Glomerular visceral epithelial cell (primary cell): ENCODE data around the gene PUSL1.
A peak's percentile ranks its signal among the peaks of the same experiment; 100 is the strongest.
"Not testable (repeated sequence)": the region's sequence is repeated elsewhere in the genome, so short reads cannot be mapped to it uniquely, and the experiment has no call there.

Experiments
- DNase-seq: peaks from one replicate; pipeline ENCODE4 v3.0.0-alpha.2; 2016; ENCODE audit errors: extremely low spot score

The PUSL1 gene

GRCh38 chr1:1309251-1310108 is 1.1 kb downstream of the PUSL1 start:
- peak; percentile 22 for DNase-seq

- no peak for DNase-seq
These were observed 1.6 kb downstream of the PUSL1 start for GRCh38 chr1:1310109-1310385.

- no peak for DNase-seq
These were observed 2.2 kb downstream of the PUSL1 start for GRCh38 chr1:1310476-1311053.

GRCh38 chr1:1311107-1312104 is 3.0 kb downstream of the PUSL1 start:
- DNase-seq: no peak

- DNase-seq: no peak
These were observed 4.3 kb downstream of the PUSL1 start for GRCh38 chr1:1312450-1313314.

GRCh38 chr1:1313500-1314236 is 5.3 kb downstream of the PUSL1 start:
- DNase-seq: no peak

- no peak for DNase-seq
These were observed 5.8 kb downstream of the PUSL1 start for GRCh38 chr1:1314237-1314586.

GRCh38 chr1:1314678-1315335 is 6.4 kb downstream of the PUSL1 start:
- no peak for DNase-seq

- no peak for DNase-seq
These were observed 7.1 kb downstream of the PUSL1 start for GRCh38 chr1:1315435-1315954.

GRCh38 chr1:1316199-1316598 is 7.8 kb downstream of the PUSL1 start:
- DNase-seq: not testable (repeated sequence)

- no peak for DNase-seq
These were observed 9.0 kb downstream of the PUSL1 start for GRCh38 chr1:1317420-1317819.

GRCh38 chr1:1318131-1318652 is 9.8 kb downstream of the PUSL1 start:
- peak; percentile 90 for DNase-seq

- DNase-seq: no peak
These were observed 10.6 kb downstream of the PUSL1 start for GRCh38 chr1:1318777-1319645.

GRCh38 chr1:1319646-1319941 is 11.2 kb downstream of the PUSL1 start:
- DNase-seq: no peak

- DNase-seq: no peak
These were observed 12.5 kb downstream of the PUSL1 start for GRCh38 chr1:1320666-1321448.

- DNase-seq: no peak
These were observed 13.1 kb downstream of the PUSL1 start for GRCh38 chr1:1321477-1321876.

- no peak for DNase-seq
These were observed 14.0 kb downstream of the PUSL1 start for GRCh38 chr1:1322418-1322817.

- no peak for DNase-seq
These were observed 14.6 kb downstream of the PUSL1 start for GRCh38 chr1:1322952-1323351.
